Lung (tissue), 12 donors: ENCODE results near the gene NFKBIB. TPM values are rescaled to one million over a fixed set of nuclear protein-coding genes. Genes with fewer than 3 reads are reported as not detected.

Experiments used
- ATAC-seq: fragments of 200-7000 bp; cut with Tn5 transposase; one replicate; pipeline ENCODE4 v1.9.1; 2020; ENCODE audit warnings: moderate number of reproducible peaks; ENCODE audit not compliant: insufficient read depth, low FRiP score
- DNase-seq, 3 donors: peaks; one replicate each; pipeline ENCODE4 v3.0.0-alpha.2; 2013 to 2017
- H3K27ac ChIP-seq, 2 donors: one replicate each; pipeline ENCODE4 v1.5.1; 2013; ENCODE audit warnings: mild to moderate bottlenecking in 2 of 2, moderate library complexity in 2 of 2, control low read depth in 1 of 2, inconsistent platforms in 1 of 2, low read depth in 1 of 2, low read length in 1 of 2
- H3K27me3 ChIP-seq, 3 donors: one replicate each; pipeline ENCODE4 v1.5.1; 2013; ENCODE audit warnings: low read length in 2 of 3; ENCODE audit not compliant: control insufficient read depth in 3 of 3, insufficient read depth in 3 of 3
- H3K36me3 ChIP-seq, 4 donors: one replicate each; pipeline ENCODE4 v1.5.1; 2013; ENCODE audit warnings: low read length in 4 of 4, mild to moderate bottlenecking in 1 of 4, moderate library complexity in 1 of 4; ENCODE audit not compliant: control insufficient read depth in 4 of 4, insufficient read depth in 4 of 4
- H3K4me1 ChIP-seq, 5 donors: one replicate each; pipeline ENCODE4 v1.5.1; 2013; ENCODE audit warnings: low read length in 5 of 5, mild to moderate bottlenecking in 2 of 5, moderate library complexity in 1 of 5; ENCODE audit not compliant: control insufficient read depth in 5 of 5, insufficient read depth in 5 of 5
- H3K4me3 ChIP-seq: one replicate; pipeline ENCODE4 v1.5.1; 2013; ENCODE audit warnings: mild to moderate bottlenecking, control low read depth, moderate library complexity
- H3K9ac ChIP-seq, 2 donors: one replicate each; pipeline ENCODE4 v1.5.1; 2013; ENCODE audit warnings: low read length in 2 of 2, control low read depth in 1 of 2; ENCODE audit not compliant: insufficient read depth in 1 of 2
- H3K9me3 ChIP-seq, 4 donors: one replicate each; pipeline ENCODE4 v1.5.1; 2013; ENCODE audit warnings: low read length in 3 of 4, mild to moderate bottlenecking in 1 of 4, moderate library complexity in 1 of 4; ENCODE audit not compliant: control insufficient read depth in 4 of 4, insufficient read depth in 3 of 4
- CTCF ChIP-seq: IDR thresholded peaks from 2 replicates; pipeline ENCODE4 v1.5.1; 2012; ENCODE audit warnings: mild to moderate bottlenecking; ENCODE audit errors: control extremely low read depth, extremely low read depth
- WGBS, 2 donors: extraction: QIAGEN DNeasy Blood & Tissue Kit; methylation state at CpG; one replicate each; pipeline ENCODE4 v1.1.7; 2013; 5-methylcytosine and 5-hydroxymethylcytosine counted together
- polyA plus RNA-seq, 2 donors: library from polyadenylated mRNA; stranded (reverse); fragments of 200-250 nt; gene quantifications; one replicate each; pipeline ENCODE4 v1.2.1, GENCODE V29; 2013
- total RNA-seq, 2 donors: library from RNA; depleted of rRNA in 1 of 2; stranded (reverse); fragments of >200 nt in 1 of 2; gene quantifications; one replicate each; pipeline ENCODE4 v1.2.1, GENCODE V29; 2014 to 2021
- donor health status: control.
- donor health status: control.
- donor health status: Bipolar disorder and iron deficiency.
- donor health status: healthy.
- donor health status: DM: yes; HTN: yes; CAD: no.

Gene NFKBIB
- total and polyA plus RNA-seq, 4 donors: 12.8 to 60.8 (median 48.8) TPM

- Histone ChIP-seq H3K9me3 (no peaks in the 10 kb centered on the region), H3K4me1 (peaks cover 0 to 16% (median 3%) of the 10 kb centered on the region in 5 donors), H3K27ac (peak overlapping the region in 1 of 2 donors; percentile 92), H3K27me3 (no peaks in the 10 kb centered on the region), H3K36me3 (peaks cover 0 to 8% (median 6%) of the 10 kb centered on the region in 4 donors), H3K9ac (peak overlapping the region; percentile 78 to 96), H3K4me3 (peak overlapping the region; percentile 84)
- no peak for TF ChIP-seq CTCF
- DNase-seq (no peak), ATAC-seq (no peak)
- WGBS, 2 donors: 25 to 43% methylated on average over 8 of the region's 8 CpGs
Observed at GRCh38 chr19:38931521-38931793, 31.7 kb downstream of the NFKBIB start.

GRCh38 chr19:38932425-38933179 lies 32.8 kb downstream of the NFKBIB start:
- no peaks in the 10 kb centered on the region for H3K27me3 ChIP-seq
- WGBS, 2 donors: 92% methylated on average over 29 of the region's 29 CpGs
- TF ChIP-seq CTCF: no peak
- DNase-seq (peak in 2 of 3 donors; percentile 25 to 47), ATAC-seq (no peak)
- peaks cover 0 to 8% (median 6%) of the 10 kb centered on the region in 4 donors for H3K36me3 ChIP-seq
- H3K4me1 ChIP-seq: peaks cover 0 to 16% (median 3%) of the 10 kb centered on the region in 5 donors
- no peaks in the 10 kb centered on the region for H3K9me3 ChIP-seq
- no peak overlapping the region for H3K4me3 ChIP-seq
- no peak overlapping the region for H3K9ac ChIP-seq
- no peak overlapping the region for H3K27ac ChIP-seq

GRCh38 chr19:38933544-38933943 lies 33.8 kb downstream of the NFKBIB start:
- no peak for TF ChIP-seq CTCF
- DNase-seq (no peak), ATAC-seq (no peak)
- WGBS, 2 donors: 89 to 92% methylated on average over 4 of the region's 4 CpGs
- peaks cover 0 to 8% (median 6%) of the 10 kb centered on the region in 4 donors for H3K36me3 ChIP-seq
- H3K9ac ChIP-seq: no peak overlapping the region
- no peak overlapping the region for H3K4me3 ChIP-seq
- H3K27ac ChIP-seq: no peak overlapping the region
- no peaks in the 10 kb centered on the region for H3K9me3 ChIP-seq
- no peaks in the 10 kb centered on the region for H3K27me3 ChIP-seq
- peaks cover 0 to 16% (median 3%) of the 10 kb centered on the region in 5 donors for H3K4me1 ChIP-seq
